ENCODE measurements around the gene GRK5.

DNA sequence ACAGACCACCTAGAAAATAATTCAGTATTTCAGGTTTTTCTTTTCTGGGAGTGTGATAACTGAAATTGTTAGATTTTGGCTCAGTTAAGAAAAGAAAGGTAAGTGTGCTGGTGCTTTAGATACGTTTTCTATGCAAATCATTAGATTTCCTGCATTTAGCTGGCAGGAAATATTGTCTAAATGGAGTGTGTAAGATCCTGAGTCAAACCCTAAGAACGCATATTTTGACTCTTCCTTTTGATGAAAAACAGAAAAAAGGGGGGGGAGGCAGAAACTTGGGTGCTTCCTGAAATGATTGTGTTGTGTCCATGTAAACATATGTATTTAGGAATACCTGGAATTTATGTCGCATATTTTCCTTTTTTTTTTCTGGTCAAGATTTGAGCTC lies 1.2 kb downstream of the GRK5 start:
- TF ChIP-seq GATA3 (IDR thresholded peaks at IDR 0.05; ENCODE audit: low read depth, low read length): no peak
- no peak for TF ChIP-seq GATA2 (IDR thresholded peaks at IDR 0.05; ENCODE audit: low read depth, low read length)

Measured in SH-SY5Y (cell line).